NK-92 (cell line): ENCODE data around the gene CLEC4E.
"Not testable (repeated sequence)": the region's sequence is repeated elsewhere in the genome, so short reads cannot be mapped to it uniquely, and the experiment has no call there.

Experiments used
- DNase-seq: peaks from one replicate; lab custom pipeline; 2025; ENCODE audit not compliant: unreplicated experiment; lab: John Stamatoyannopoulos, UW

Gene CLEC4E

DNA sequence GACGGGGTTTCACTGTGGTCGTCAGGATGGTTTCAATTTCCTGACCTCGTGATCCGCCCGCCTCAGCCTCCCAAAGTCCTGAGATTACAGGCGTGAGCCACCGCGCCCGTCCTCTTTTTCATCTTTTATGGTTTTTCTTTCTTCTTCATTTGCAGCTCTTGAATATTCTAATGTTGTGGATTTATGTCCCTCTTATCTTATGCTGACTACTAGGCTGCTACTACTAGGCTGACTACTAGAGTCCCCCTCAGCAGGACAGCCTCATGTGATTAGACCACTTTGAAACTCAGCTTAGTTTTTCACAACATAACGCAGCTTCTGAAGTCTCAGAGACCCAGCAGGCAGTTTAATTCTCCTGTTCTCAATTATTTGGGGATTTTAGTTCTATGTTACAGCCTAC lies 857 bp upstream of the CLEC4E start:
- no peak for DNase-seq

GRCh38 chr12:8537820-8538219 lies 2.9 kb downstream of the CLEC4E start:
- DNase-seq = not testable (repeated sequence)

DNA sequence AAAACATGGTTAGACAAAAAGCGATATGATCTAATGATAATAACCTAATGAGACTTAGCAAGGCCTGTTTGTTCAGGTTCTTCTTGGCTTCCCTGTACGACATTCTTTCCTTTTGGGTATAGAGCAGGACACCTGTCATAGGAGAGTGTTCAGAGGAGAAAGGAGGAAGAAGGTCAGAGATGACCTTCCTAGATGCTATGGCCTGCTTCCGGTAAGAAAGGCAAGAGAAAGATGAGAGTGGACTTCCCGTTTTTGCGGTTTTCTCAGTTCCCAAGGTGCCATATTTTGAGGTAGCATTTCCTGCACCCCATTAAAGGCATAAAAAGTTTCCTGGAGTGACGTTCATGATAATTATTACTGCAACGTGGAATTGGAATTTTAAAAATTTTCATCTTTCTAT lies 8.7 kb downstream of the CLEC4E start:
- DNase-seq = no peak

GRCh38 chr12:8527250-8528130 lies 13.2 kb downstream of the CLEC4E start:
- DNase-seq = no peak

- DNase-seq = no peak
Measured at GRCh38 chr12:8519171-8519570, 21.5 kb downstream of the CLEC4E start.

DNA sequence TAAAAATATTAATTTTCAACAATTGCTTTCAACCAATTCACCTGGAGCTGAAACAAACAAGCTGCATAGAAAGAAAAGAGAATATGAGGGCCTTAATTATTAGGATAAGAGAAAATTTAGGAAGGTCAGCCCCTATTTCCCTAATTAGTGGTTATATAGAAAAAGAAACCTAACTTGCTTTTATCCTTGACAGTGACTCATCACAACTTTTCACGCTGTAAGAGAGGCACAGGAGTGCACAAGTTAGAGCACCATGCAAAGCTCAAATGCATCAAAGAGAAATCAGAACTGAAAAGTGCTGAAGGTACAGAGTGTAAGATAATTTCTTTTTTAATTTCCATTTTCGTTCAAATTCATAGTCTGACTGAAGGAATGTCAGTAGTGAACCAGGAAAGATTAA lies 22.7 kb downstream of the CLEC4E start:
- no peak for DNase-seq

DNA sequence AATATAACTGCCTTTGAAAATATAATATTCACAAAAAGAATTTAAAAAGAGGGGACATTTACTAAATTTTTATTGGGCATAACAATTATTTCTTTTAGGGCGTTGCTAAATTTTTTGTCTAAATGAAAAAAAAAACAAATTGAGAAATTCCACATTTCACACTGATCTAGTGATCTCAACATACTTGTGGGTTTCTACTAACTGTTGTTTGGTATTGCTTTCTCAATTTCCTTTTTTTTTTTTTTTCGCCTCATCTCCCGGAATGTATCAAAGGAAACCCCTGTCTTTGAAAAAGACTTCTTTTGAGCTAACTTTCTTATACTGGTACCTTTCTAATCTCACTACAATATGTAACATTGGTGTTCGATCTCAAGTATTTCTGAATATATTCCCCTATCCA lies 27.4 kb downstream of the CLEC4E start, which contains the start of gene CLEC4D:
CLEC4D (plus strand) TSS at position 248 of the 400 bp plus-strand sequence. CDS start 230 bp downstream, outside the sequence.
- DNase-seq = no peak

DNA sequence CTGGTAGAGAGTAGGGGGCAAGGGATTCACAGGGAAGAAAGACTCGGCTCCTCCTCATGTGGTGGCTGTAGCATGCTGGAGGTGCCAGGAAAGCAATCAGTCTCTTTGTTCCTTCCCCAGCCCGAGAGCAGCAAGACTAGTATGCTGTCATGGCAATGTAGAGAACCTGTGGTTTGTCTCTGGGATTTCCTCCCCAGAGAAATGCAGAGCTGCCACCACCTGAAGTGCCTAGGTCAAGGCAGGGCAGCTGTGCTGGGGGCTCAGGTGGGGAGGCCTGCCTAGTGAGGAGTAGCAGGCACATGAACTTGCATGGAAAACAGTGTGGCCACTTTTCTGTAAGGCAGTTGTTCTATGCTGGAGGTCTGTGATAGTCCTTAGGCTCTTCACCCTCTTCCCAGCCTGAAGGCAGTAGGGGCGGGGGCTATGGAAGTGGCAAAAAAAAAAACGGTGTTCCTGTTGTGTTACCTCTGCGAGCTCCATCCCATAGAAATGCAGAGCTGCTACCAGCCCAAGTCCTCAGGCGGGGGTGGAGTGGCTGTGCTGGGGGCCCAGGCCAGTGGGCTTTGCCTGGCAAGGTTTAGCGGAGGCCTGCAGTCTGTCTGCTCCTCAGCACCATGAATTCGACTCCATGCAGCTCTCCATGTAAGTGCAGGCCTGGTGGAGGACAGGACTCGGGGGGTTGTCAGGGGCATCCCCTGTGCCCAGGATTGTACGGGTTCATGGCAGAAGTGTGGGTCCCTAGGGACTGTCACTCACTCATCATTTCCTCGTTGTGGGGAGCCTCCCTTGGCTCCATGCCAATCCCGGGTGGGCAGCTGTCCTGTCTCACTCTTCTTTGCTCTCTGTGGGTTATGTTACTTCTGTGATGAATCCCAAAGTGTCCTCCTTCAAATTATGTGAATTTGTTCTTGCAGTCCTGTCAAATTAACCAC lies 31.5 kb downstream of the CLEC4E start:
- DNase-seq = no peak

GRCh38 chr12:8508223-8508622 lies 32.5 kb downstream of the CLEC4E start:
- no peak for DNase-seq

- no peak for DNase-seq
Measured at GRCh38 chr12:8507596-8507995, 33.1 kb downstream of the CLEC4E start.

DNA sequence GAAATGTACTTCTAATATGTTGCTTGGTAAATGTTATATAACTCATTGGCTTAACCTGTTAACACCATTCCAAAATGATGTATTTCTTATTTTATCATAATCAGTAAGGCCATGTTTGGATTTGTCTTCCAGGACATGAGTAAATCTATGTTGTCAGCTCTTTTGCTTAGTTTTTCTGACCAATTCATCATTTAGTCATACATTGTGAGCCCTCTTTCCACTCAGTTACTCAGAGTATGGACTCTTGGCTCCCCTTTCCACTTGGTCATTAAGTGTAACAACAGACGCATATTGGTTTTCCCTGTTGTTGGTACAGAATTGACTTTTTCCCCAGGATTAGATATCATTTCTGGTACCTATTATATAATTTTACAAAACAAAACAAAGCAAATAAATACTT lies 36.4 kb downstream of the CLEC4E start:
- DNase-seq = no peak

DNA sequence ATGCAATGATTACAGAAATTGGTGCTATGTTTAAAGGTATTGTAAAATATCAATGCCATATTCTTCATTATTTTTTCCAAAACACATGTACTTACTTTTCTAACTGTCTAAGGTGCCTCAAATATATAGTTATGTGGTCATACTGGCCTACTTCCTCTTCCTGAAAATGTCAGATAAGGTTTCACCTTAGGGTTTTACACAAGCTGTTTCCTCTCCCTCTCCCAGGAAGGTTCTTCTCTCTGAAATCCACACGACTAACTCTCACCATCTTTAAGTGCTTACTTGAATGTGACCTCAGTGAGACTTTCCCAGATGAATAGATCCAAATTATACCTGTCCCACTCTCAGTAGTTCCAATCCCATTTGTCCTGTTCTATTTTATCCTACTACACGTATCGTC lies 39.0 kb downstream of the CLEC4E start:
- DNase-seq = no peak

- no peak for DNase-seq
Measured at GRCh38 chr12:8499616-8500015, 41.1 kb downstream of the CLEC4E start.

DNA sequence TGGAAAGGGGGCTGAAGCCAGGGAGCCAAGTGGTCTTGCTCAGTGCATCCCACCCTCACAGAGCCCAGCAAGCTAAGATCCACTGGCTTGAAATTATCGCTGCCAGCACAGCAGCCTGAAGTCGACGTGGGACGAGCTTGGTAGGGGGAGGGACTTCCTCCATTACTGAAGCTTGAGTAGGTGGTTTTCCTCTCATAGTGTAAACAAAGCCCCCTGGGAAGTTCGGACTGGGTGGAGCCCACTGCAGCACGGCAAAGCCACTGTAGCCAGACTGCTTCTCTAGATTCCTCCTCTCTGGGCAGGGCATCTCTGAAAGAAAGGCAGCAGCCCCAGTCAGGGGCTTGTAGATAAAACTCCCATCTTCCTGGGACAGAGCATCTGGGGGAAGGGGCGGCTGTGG lies 44.6 kb downstream of the CLEC4E start:
- DNase-seq = not testable (repeated sequence)

- not testable (repeated sequence) for DNase-seq
Measured at GRCh38 chr12:8495671-8496070, 45.0 kb downstream of the CLEC4E start.

GRCh38 chr12:8493084-8493483 lies 47.6 kb downstream of the CLEC4E start:
- DNase-seq = no peak

DNA sequence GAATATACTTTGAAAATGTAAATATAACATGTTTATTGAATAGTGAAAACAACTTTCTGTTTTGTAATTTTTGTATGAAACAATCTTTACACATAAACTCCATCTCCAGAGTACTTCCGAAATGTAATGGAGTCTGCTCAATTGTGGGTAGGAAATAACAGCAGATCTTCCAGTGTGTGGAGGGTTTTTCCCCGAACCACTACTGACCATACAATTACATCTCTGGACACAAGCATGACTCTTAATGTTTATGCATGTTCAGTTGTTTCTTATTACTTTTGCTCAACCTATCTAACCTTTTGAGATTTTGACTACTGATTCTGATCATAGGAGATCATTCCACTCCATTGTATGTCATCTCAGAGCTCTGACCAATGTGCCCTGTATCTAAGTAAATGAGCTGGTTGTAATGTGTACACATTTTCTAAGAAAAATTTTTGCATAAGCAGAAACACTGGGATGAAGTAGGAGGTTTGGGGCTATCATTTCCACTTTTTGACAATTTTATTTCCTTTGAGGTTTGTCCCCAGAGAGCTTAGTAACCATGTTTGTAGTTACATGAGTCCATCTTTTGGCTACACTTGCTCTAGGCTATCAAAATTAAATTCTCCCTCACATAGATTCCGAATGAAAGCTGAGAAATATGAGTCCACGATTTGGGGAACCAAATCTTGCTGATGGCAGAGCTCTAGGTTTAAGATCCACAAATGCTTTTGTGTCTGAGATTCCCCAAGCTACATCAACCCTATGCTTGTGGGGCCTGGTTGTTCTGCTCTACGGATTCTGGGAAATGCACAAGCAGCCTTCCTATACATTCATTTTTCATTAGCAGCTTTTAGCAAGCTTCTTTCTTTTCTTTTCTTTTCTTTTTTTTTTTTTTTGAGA lies 48.8 kb downstream of the CLEC4E start:
- no peak for DNase-seq
